Head of caudate nucleus (tissue), 42 donors: ENCODE measurements around the gene ANKUB1.

Experiments used
- DNase-seq, 42 donors: peaks; one replicate each; pipeline versions ENCODE4 v3.0.0 to v3.0.0-alpha.2; 2020 to 2021; ENCODE audit warnings: mixed read lengths in 7 of 42
- intact Hi-C: fragments of 100-400 bp; cut with DNase I; formaldehyde crosslinking; loops from one replicate; pipeline ENCODE4 v1.15.0; 2022

ANKUB1 gene

GRCh38 chr3:149812606-149813366 lies 20.4 kb upstream of the ANKUB1 start, which contains the start of gene RNF13:
Gene RNF13, plus strand, starts transcription at chr3:149813215. Its CDS starts 32,812 bp downstream, at chr3:149846027.
- DNase-seq: peak; percentile 97 to 100 (median 99)
- intact Hi-C loops: loop anchor here (10.0 kb wide), 1 partner anchor 152 kb away; no protein-coding TSS in a partner anchor

- DNase-seq: peak in 10 of 42 donors; percentile 39 to 84 (median 71)
- intact Hi-C loops: loop anchor here (10.0 kb wide), 1 partner anchor 153 kb away; no protein-coding TSS in a partner anchor
Measured at GRCh38 chr3:149812165-149812605, 19.8 kb upstream of the ANKUB1 start.

- intact Hi-C loops: loop anchor here (10.0 kb wide), 1 partner anchor 154 kb away; no protein-coding TSS in a partner anchor
- no peak for DNase-seq
Measured at GRCh38 chr3:149810846-149811245, 18.5 kb upstream of the ANKUB1 start.

GRCh38 chr3:149809699-149810098 lies 17.3 kb upstream of the ANKUB1 start:
- intact Hi-C loops: loop anchor here (5.0 to 10.0 kb wide), 2 partner anchors 37 to 155 kb away; no protein-coding TSS in a partner anchor

GRCh38 chr3:149808209-149808829 lies 16.0 kb upstream of the ANKUB1 start:
- peak; percentile 56 to 93 (median 82) for DNase-seq
- intact Hi-C loops: loop anchor here (5.0 kb wide), 1 partner anchor 36 kb away; no protein-coding TSS in a partner anchor

More at GRCh38 chr3:149809699-149810098, 17.3 kb upstream of the ANKUB1 start:
- DNase-seq: no peak

GRCh38 chr3:149806171-149806778 lies 13.9 kb upstream of the ANKUB1 start:
- intact Hi-C loops: loop anchor here (5.0 kb wide), 1 partner anchor 34 kb away; no protein-coding TSS in a partner anchor
- no peak for DNase-seq

- intact Hi-C loops: no loop called here
- DNase-seq: no peak
Measured at GRCh38 chr3:149801639-149802038, 9.3 kb upstream of the ANKUB1 start.

GRCh38 chr3:149801195-149801594 lies 8.8 kb upstream of the ANKUB1 start:
- DNase-seq: no peak
- intact Hi-C loops: no loop called here

- intact Hi-C loops: no loop called here
- no peak for DNase-seq
Measured at GRCh38 chr3:149800693-149801092, 8.3 kb upstream of the ANKUB1 start.

- intact Hi-C loops: no loop called here
- no peak for DNase-seq
Measured at GRCh38 chr3:149796026-149796425, 3.7 kb upstream of the ANKUB1 start.

- intact Hi-C loops: no loop called here
- no peak for DNase-seq
Measured at GRCh38 chr3:149790698-149791097, 1.7 kb downstream of the ANKUB1 start.

- no peak for DNase-seq
- intact Hi-C loops: no loop called here
Measured at GRCh38 chr3:149790268-149790667, 2.1 kb downstream of the ANKUB1 start.

GRCh38 chr3:149784064-149784704 lies 8.2 kb downstream of the ANKUB1 start:
- intact Hi-C loops: no loop called here

GRCh38 chr3:149783576-149783975 lies 8.8 kb downstream of the ANKUB1 start:
- intact Hi-C loops: no loop called here

More at GRCh38 chr3:149784064-149784704, 8.2 kb downstream of the ANKUB1 start:
- DNase-seq: no peak

GRCh38 chr3:149781741-149782140 lies 10.6 kb downstream of the ANKUB1 start:
- DNase-seq: no peak
- intact Hi-C loops: no loop called here

More at GRCh38 chr3:149783576-149783975, 8.8 kb downstream of the ANKUB1 start:
- DNase-seq: no peak

GRCh38 chr3:149781211-149781610 lies 11.1 kb downstream of the ANKUB1 start:
- intact Hi-C loops: no loop called here
- no peak for DNase-seq

- DNase-seq: no peak
- intact Hi-C loops: no loop called here
Measured at GRCh38 chr3:149777414-149778214, 14.7 kb downstream of the ANKUB1 start.

- DNase-seq: no peak
- intact Hi-C loops: no loop called here
Measured at GRCh38 chr3:149776170-149776569, 16.2 kb downstream of the ANKUB1 start.
